Activated naive CD8-positive, alpha-beta T cell treated with anti-CD3 and anti-CD28 coated beads, Interleukin-2, amount 50 U/mL, for 16 hours (primary cell): Measurements from ENCODE around the gene TESMIN.

ENCODE experiments used
- DNase-seq: peaks from one replicate; pipeline ENCODE4 v3.0.0-alpha.2; 2020; ENCODE audit warnings: low read depth, low spot score

The TESMIN gene

GRCh38 chr11:68660066-68660810, 91.1 kb downstream of the TESMIN start:
- DNase-seq = no peak

- no peak for DNase-seq
Measured at GRCh38 chr11:68659158-68659921, 92.0 kb downstream of the TESMIN start.

GRCh38 chr11:68658661-68659060, 92.7 kb downstream of the TESMIN start:
- no peak for DNase-seq

- no peak for DNase-seq
Measured at GRCh38 chr11:68658097-68658496, 93.2 kb downstream of the TESMIN start.
